ENCODE data around the gene TEX55.
"Not testable (repeated sequence)": the region's sequence is repeated elsewhere in the genome, so short reads cannot be mapped to it uniquely, and the experiment has no call there.

TEX55 gene

DNA sequence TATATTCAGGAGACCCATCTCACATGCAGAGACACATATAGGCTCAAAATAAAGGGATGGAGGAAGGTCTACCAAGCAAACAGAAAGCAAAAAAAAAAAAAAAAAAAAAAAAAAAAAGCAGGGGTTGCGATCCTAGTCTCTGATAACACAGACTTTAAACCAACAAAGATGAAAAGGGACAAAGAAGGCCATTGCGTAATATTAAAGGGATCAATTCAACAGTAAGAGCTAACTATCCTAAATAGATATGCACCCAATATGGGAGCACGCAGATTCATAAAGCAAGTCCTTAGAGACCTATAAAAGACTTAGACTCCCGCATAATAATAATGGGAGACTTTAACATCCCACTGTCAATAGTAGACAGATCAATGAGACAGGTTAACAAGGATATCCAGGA, 13.7 kb upstream of the TEX55 start:
- H3K9ac ChIP-seq (ENCODE audit: low read depth, low read length); H3K4me3 ChIP-seq (ENCODE audit: low read depth, low read length); H3K4me1 ChIP-seq (ENCODE audit: control insufficient read depth, insufficient read depth, low read length); H3K27me3 ChIP-seq (ENCODE audit: control insufficient read depth, insufficient read depth, low read length); H3K9me3 ChIP-seq (ENCODE audit: control insufficient read depth, insufficient read depth, low read length); H3K36me3 ChIP-seq (ENCODE audit: control insufficient read depth, insufficient read depth, low read length); H3K27ac ChIP-seq (ENCODE audit: low read depth, low read length): not testable (repeated sequence)

DNA sequence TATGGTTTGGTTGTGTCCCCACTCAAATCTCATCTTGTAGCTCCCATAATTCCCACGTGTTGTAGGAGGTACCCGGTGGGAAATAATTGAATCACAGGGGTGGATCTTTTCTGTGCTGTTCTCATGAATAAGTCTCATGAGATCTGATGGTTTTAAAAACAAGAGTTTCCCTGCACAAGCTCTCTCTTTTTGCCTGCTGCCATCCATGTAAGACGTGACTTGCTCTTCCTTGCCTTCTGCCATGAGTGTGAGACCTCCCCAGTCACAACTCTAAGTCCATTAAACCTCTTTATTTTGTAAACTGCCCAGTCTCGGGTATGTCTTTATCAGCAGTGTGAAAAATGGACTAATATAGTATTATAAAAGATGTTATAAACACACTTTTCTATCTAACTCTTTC, 6.6 kb upstream of the TEX55 start:
- not testable (repeated sequence) for H3K4me1 ChIP-seq (ENCODE audit: control insufficient read depth, insufficient read depth, low read length); H3K36me3 ChIP-seq (ENCODE audit: control insufficient read depth, insufficient read depth, low read length); H3K9me3 ChIP-seq (ENCODE audit: control insufficient read depth, insufficient read depth, low read length); H3K27me3 ChIP-seq (ENCODE audit: control insufficient read depth, insufficient read depth, low read length); H3K27ac ChIP-seq (ENCODE audit: low read depth, low read length); H3K9ac ChIP-seq (ENCODE audit: low read depth, low read length); H3K4me3 ChIP-seq (ENCODE audit: low read depth, low read length)

- Histone ChIP-seq H3K36me3 (ENCODE audit: control insufficient read depth, insufficient read depth, low read length) (no peaks in the 10 kb centered on the region), H3K9me3 (ENCODE audit: control insufficient read depth, insufficient read depth, low read length) (no peaks in the 10 kb centered on the region; the same call in 1 of the 2 replicates), H3K9ac (ENCODE audit: low read depth, low read length) (no peak overlapping the region), H3K27ac (ENCODE audit: low read depth, low read length) (no peak overlapping the region), H3K4me1 (ENCODE audit: control insufficient read depth, insufficient read depth, low read length) (no peaks in the 10 kb centered on the region), H3K27me3 (ENCODE audit: control insufficient read depth, insufficient read depth, low read length) (no peaks in the 10 kb centered on the region), H3K4me3 (ENCODE audit: low read depth, low read length) (no peak overlapping the region)
These were observed 5.5 kb upstream of the TEX55 start for GRCh38 chr3:119140466-119140865.

- Histone ChIP-seq H3K9me3 (ENCODE audit: control insufficient read depth, insufficient read depth, low read length) (no peaks in the 10 kb centered on the region), H3K27ac (ENCODE audit: low read depth, low read length) (no peak overlapping the region), H3K27me3 (ENCODE audit: control insufficient read depth, insufficient read depth, low read length) (no peaks in the 10 kb centered on the region), H3K9ac (ENCODE audit: low read depth, low read length) (no peak overlapping the region), H3K4me1 (ENCODE audit: control insufficient read depth, insufficient read depth, low read length) (no peaks in the 10 kb centered on the region), H3K4me3 (ENCODE audit: low read depth, low read length) (no peak overlapping the region), H3K36me3 (ENCODE audit: control insufficient read depth, insufficient read depth, low read length) (no peaks in the 10 kb centered on the region)
These were observed 851 bp upstream of the TEX55 start for GRCh38 chr3:119145128-119145499.

- Histone ChIP-seq H3K9me3 (ENCODE audit: control insufficient read depth, insufficient read depth, low read length) (no peaks in the 10 kb centered on the region), H3K27ac (ENCODE audit: low read depth, low read length) (no peak overlapping the region), H3K36me3 (ENCODE audit: control insufficient read depth, insufficient read depth, low read length) (no peaks in the 10 kb centered on the region), H3K9ac (ENCODE audit: low read depth, low read length) (no peak overlapping the region), H3K4me1 (ENCODE audit: control insufficient read depth, insufficient read depth, low read length) (no peaks in the 10 kb centered on the region), H3K4me3 (ENCODE audit: low read depth, low read length) (no peak overlapping the region), H3K27me3 (ENCODE audit: control insufficient read depth, insufficient read depth, low read length) (no peaks in the 10 kb centered on the region)
These were observed 812 bp downstream of the TEX55 start for GRCh38 chr3:119146578-119147375.

DNA sequence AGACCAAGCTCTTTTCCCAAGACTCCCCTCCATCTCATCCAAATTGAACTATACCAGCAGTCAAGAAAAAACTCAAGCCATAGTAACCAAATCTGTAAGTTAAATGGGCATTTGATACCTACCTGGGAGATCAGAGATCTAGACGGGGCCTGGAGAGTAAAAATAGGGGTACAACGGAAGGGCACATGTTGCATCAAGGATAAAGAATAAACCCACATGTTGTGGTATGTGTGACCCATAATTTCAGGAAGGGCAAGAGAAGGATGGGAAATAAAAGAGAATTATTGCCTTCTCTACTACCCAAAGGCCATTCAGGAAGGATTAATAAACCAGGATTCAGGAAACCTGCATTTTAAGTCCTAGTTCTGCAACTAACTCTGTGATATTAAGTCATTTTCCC, 1.5 kb downstream of the TEX55 start:
- no peak overlapping the region for H3K9ac ChIP-seq (ENCODE audit: low read depth, low read length)
- no peaks in the 10 kb centered on the region for H3K4me1 ChIP-seq (ENCODE audit: control insufficient read depth, insufficient read depth, low read length)
- no peaks in the 10 kb centered on the region for H3K27me3 ChIP-seq (ENCODE audit: control insufficient read depth, insufficient read depth, low read length)
- no peaks in the 10 kb centered on the region for H3K36me3 ChIP-seq (ENCODE audit: control insufficient read depth, insufficient read depth, low read length)
- H3K9me3 ChIP-seq (ENCODE audit: control insufficient read depth, insufficient read depth, low read length), result no peaks in the 10 kb centered on the region
- no peak overlapping the region for H3K4me3 ChIP-seq (ENCODE audit: low read depth, low read length)
- H3K27ac ChIP-seq (ENCODE audit: low read depth, low read length), result no peak overlapping the region

DNA sequence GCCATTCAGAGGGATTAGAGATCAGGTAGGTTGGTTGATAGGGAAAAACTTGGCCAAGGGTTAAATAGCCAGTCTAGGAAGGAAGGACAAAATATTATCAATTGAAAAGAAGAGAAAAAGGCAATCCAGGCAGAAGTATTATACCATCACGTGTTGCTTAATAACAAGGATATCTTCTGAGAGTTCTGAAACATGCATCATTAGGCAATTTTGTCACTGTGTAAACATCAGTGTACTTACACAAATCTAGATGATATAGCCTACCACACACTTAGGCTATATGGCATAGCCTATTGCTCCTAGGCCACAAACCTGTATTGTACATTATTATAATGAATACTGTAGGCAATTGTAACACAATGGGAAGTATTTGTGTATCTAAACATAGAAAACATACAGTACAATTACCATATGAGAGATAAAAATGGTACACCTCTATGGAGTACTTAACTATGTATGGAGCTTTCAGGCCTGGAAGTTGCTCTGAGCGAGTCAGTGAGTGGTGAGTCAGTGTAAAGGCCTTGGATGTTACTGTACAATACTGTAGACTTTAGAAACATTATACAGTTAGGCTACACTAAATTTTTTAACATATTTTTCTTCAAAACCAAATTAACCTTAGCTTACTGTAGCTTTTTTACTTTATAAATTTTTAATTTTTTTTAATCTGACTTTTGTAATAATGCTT, 2.7 kb downstream of the TEX55 start:
- Histone ChIP-seq H3K27me3 (ENCODE audit: control insufficient read depth, insufficient read depth, low read length) (no peaks in the 10 kb centered on the region), H3K27ac (ENCODE audit: low read depth, low read length) (no peak overlapping the region), H3K36me3 (ENCODE audit: control insufficient read depth, insufficient read depth, low read length) (no peaks in the 10 kb centered on the region), H3K4me1 (ENCODE audit: control insufficient read depth, insufficient read depth, low read length) (no peaks in the 10 kb centered on the region), H3K9ac (ENCODE audit: low read depth, low read length) (no peak overlapping the region), H3K9me3 (ENCODE audit: control insufficient read depth, insufficient read depth, low read length) (no peaks in the 10 kb centered on the region; the same call in 1 of the 2 replicates), H3K4me3 (ENCODE audit: low read depth, low read length) (no peak overlapping the region)

DNA sequence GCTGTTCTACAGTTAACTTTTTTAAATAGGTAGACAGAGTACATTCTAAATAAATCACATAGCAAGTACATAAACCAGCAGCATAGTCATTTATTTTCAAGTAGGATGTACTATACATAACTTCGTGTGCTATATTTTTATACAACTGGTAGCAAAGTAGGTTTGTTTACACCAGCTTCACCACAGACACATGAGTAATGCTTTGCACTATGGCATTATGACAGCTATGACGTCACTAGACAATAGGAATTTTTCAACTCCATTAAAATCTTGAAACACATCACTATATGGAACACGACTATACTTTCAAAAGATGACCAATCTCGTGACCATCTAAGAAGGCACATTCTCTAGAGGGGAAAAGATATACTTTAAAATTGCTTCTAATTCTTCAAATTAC, 3.5 kb downstream of the TEX55 start:
- H3K27me3 ChIP-seq (ENCODE audit: control insufficient read depth, insufficient read depth, low read length), result no peaks in the 10 kb centered on the region
- no peaks in the 10 kb centered on the region for H3K36me3 ChIP-seq (ENCODE audit: control insufficient read depth, insufficient read depth, low read length)
- H3K9ac ChIP-seq (ENCODE audit: low read depth, low read length), result no peak overlapping the region
- H3K9me3 ChIP-seq (ENCODE audit: control insufficient read depth, insufficient read depth, low read length), result no peaks in the 10 kb centered on the region; the same call in 1 of the 2 replicates
- no peak overlapping the region for H3K4me3 ChIP-seq (ENCODE audit: low read depth, low read length)
- no peak overlapping the region for H3K27ac ChIP-seq (ENCODE audit: low read depth, low read length)
- H3K4me1 ChIP-seq (ENCODE audit: control insufficient read depth, insufficient read depth, low read length), result no peaks in the 10 kb centered on the region

DNA sequence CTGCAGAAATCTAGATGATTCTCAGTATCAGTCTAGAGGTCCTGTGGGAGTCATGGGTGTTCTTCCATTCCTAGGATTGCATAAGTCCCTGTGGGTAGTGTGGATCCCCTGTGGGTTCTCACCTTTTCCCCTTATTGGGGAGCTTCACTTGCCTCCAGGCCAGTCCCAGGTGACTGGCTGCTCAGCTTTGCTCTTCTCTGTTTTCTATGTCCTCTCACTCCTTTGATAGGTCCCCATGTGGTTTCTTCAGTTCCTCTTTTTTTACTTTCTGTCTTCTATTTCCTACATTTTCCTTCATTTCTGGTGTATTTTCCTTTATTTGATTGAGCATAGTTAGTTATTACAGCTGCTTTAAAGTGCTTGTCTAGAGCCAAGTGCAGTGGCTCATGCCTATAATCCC, 10.9 kb downstream of the TEX55 start:
- H3K9me3 ChIP-seq (ENCODE audit: control insufficient read depth, insufficient read depth, low read length), result no peaks in the 10 kb centered on the region; the same call in none of the 2 replicates
- H3K36me3 ChIP-seq (ENCODE audit: control insufficient read depth, insufficient read depth, low read length), result no peaks in the 10 kb centered on the region
- no peaks in the 10 kb centered on the region for H3K27me3 ChIP-seq (ENCODE audit: control insufficient read depth, insufficient read depth, low read length)
- no peak overlapping the region for H3K9ac ChIP-seq (ENCODE audit: low read depth, low read length)
- H3K27ac ChIP-seq (ENCODE audit: low read depth, low read length), result no peak overlapping the region
- no peaks in the 10 kb centered on the region for H3K4me1 ChIP-seq (ENCODE audit: control insufficient read depth, insufficient read depth, low read length)
- H3K4me3 ChIP-seq (ENCODE audit: low read depth, low read length), result no peak overlapping the region

DNA sequence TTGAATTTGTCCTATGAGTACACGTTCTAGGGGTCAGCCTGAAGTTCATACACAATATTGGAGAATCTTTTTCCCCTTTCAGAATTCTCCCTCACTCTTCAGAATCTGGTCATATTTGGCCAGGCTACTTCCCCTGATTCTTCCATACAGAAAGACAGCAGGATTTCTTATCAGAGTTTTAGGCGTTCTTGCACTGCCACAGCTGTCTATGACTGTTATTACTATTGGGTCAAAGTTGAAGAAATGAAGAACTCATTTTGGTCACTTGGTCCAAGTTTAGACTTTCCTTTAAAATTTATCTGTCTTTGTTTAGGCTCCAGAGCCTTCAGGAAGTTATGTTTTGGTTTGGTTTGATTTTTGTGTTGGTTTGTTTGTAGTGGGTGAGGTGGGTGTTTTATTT, 12.0 kb downstream of the TEX55 start:
- H3K9ac ChIP-seq (ENCODE audit: low read depth, low read length), result no peak overlapping the region
- H3K4me1 ChIP-seq (ENCODE audit: control insufficient read depth, insufficient read depth, low read length), result no peaks in the 10 kb centered on the region

DNA sequence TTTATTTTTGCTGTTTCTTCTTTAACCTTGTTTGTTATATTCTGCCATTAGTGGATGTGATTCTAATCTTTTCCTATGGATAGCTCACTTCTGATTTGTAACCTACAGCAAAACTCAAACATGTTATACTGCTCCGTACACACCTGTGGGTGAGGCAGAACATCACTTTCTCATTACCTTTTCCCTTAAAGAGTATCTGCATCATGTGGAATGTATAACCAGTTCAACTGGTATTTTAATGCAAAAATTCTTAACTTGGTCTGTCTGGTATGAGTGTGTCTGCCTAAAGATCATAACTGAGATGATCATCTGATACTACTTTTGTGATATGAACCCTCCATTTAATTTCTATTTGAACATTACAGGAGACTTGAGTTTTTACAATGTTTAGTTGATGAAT, 14.4 kb downstream of the TEX55 start:
- H3K4me1 ChIP-seq (ENCODE audit: control insufficient read depth, insufficient read depth, low read length), result no peaks in the 10 kb centered on the region
- no peaks in the 10 kb centered on the region for H3K36me3 ChIP-seq (ENCODE audit: control insufficient read depth, insufficient read depth, low read length)
- peaks cover 18% of the 10 kb centered on the region for H3K9me3 ChIP-seq (ENCODE audit: control insufficient read depth, insufficient read depth, low read length)
- no peaks in the 10 kb centered on the region for H3K27me3 ChIP-seq (ENCODE audit: control insufficient read depth, insufficient read depth, low read length)
- no peak overlapping the region for H3K4me3 ChIP-seq (ENCODE audit: low read depth, low read length)
- H3K27ac ChIP-seq (ENCODE audit: low read depth, low read length), result no peak overlapping the region
- H3K9ac ChIP-seq (ENCODE audit: low read depth, low read length), result no peak overlapping the region

More for the DNA sequence above, 12.0 kb downstream of the TEX55 start:
- Histone ChIP-seq H3K4me3 (ENCODE audit: low read depth, low read length) (no peak overlapping the region), H3K36me3 (ENCODE audit: control insufficient read depth, insufficient read depth, low read length) (no peaks in the 10 kb centered on the region), H3K27me3 (ENCODE audit: control insufficient read depth, insufficient read depth, low read length) (no peaks in the 10 kb centered on the region), H3K27ac (ENCODE audit: low read depth, low read length) (no peak overlapping the region), H3K9me3 (ENCODE audit: control insufficient read depth, insufficient read depth, low read length) (peaks cover 2% of the 10 kb centered on the region)

Data from HUES48 (cell line).